HEK293 (cell line): Measurements from ENCODE around the gene RYR2.

ENCODE experiments used
- CTCF ChIA-PET: fragments of 350-600 bp; formaldehyde crosslinking; extraction: SDS; loops from one replicate; lab custom pipeline; 2021; ENCODE audit warnings: antibody characterized with exemption; lab: Yijun Ruan, JAX
- POLR2A ChIA-PET: fragments of 300-600 bp; formaldehyde crosslinking; extraction: SDS; loops from one replicate; lab custom pipeline; 2020; ENCODE audit warnings: antibody characterized with exemption, inconsistent platforms; lab: Yijun Ruan, JAX
- H3K27ac ChIP-seq: fragments of 200-500 bp; sonication (Bioruptor generic); 2 replicates; pipeline ENCODE4 v1.5.1; 2014; ENCODE audit warnings: low read depth, low read length, control low read depth, inconsistent platforms; ENCODE audit errors: extremely low read depth
- H3K36me3 ChIP-seq, 2 experiments: fragments of 200-500 bp in 1 of 2; sonication (Bioruptor generic) in 1 of 2; 1 replicate in 1 of 2; 2 replicates in 1 of 2; pipeline ENCODE4 v1.5.1; 2014 to 2017; ENCODE audit warnings: inconsistent platforms in 2 of 2, low read length in 2 of 2; ENCODE audit not compliant: control insufficient read depth in 2 of 2, insufficient read depth in 1 of 2
- H3K4me1 ChIP-seq: fragments of 200-500 bp; sonication (Bioruptor generic); 2 replicates; pipeline ENCODE4 v1.5.1; 2014; ENCODE audit warnings: mild to moderate bottlenecking, low read length, inconsistent platforms; ENCODE audit not compliant: control insufficient read depth, insufficient read depth
- H3K4me3 ChIP-seq: 2 replicates; pipeline ENCODE4 v1.5.1; 2011; ENCODE audit warnings: low read depth, mild to moderate bottlenecking, control low read depth, low read length, moderate library complexity
- H3K9me3 ChIP-seq: fragments of 200-500 bp; sonication (Bioruptor generic); 2 replicates; pipeline ENCODE4 v1.5.1; 2014; ENCODE audit warnings: low read depth, low read length, inconsistent platforms; ENCODE audit not compliant: control insufficient read depth, insufficient read depth
- FEZF1 ChIP-seq: fragments of 450-650 bp; formaldehyde crosslinking; IDR thresholded peaks from 2 replicates; pipeline ENCODE4 v1.5.1; 2016; ENCODE audit warnings: missing biosample characterization, missing genetic modification characterization
- KLF7 ChIP-seq: fragments of 450-650 bp; formaldehyde crosslinking; IDR thresholded peaks from 2 replicates; pipeline ENCODE4 v1.5.1; 2016; ENCODE audit warnings: missing biosample characterization, missing genetic modification characterization, borderline replicate concordance
- KLF8 ChIP-seq: fragments of 450-650 bp; formaldehyde crosslinking; IDR thresholded peaks from 2 replicates; pipeline ENCODE4 v1.5.1; 2016; ENCODE audit warnings: missing biosample characterization, missing genetic modification characterization
- ZBTB1 ChIP-seq: fragments of 450-650 bp; formaldehyde crosslinking; IDR thresholded peaks from 2 replicates; pipeline ENCODE4 v1.5.1; 2016; ENCODE audit warnings: missing biosample characterization, missing genetic modification characterization
- ZBTB21 ChIP-seq: fragments of 450-650 bp; formaldehyde crosslinking; IDR thresholded peaks from 2 replicates; pipeline ENCODE4 v1.5.1; 2017; ENCODE audit warnings: missing biosample characterization, missing genetic modification characterization
- ZBTB7A ChIP-seq: fragments of 450-650 bp; formaldehyde crosslinking; IDR thresholded peaks from 2 replicates; pipeline ENCODE4 v1.5.1; 2016; ENCODE audit warnings: low read depth, missing biosample characterization, missing genetic modification characterization
- ZBTB8A ChIP-seq: fragments of 450-650 bp; formaldehyde crosslinking; IDR thresholded peaks from 2 replicates; pipeline ENCODE4 v1.5.1; 2016; ENCODE audit warnings: missing biosample characterization, missing genetic modification characterization
- ZNF10 ChIP-seq: fragments of 450-650 bp; formaldehyde crosslinking; IDR thresholded peaks from 2 replicates; pipeline ENCODE4 v1.5.1; 2017; ENCODE audit warnings: missing biosample characterization, missing genetic modification characterization
- ZNF223 ChIP-seq: fragments of 450-650 bp; formaldehyde crosslinking; IDR thresholded peaks from 2 replicates; pipeline ENCODE4 v1.5.1; 2016; ENCODE audit warnings: missing biosample characterization, missing genetic modification characterization
- ZNF24 ChIP-seq: fragments of 450-650 bp; formaldehyde crosslinking; IDR thresholded peaks from 2 replicates; pipeline ENCODE4 v1.5.1; 2016; ENCODE audit warnings: missing biosample characterization, missing genetic modification characterization
- ZNF394 ChIP-seq: fragments of 450-650 bp; formaldehyde crosslinking; IDR thresholded peaks from 2 replicates; pipeline ENCODE4 v1.5.1; 2016; ENCODE audit warnings: missing biosample characterization, missing genetic modification characterization, mild to moderate bottlenecking, moderate library complexity, borderline replicate concordance
- ZNF560 ChIP-seq: fragments of 450-650 bp; formaldehyde crosslinking; IDR thresholded peaks from 2 replicates; pipeline ENCODE4 v1.5.1; 2017; ENCODE audit warnings: missing biosample characterization, missing genetic modification characterization, borderline replicate concordance
- ZNF571 ChIP-seq: fragments of 450-650 bp; formaldehyde crosslinking; IDR thresholded peaks from 2 replicates; pipeline ENCODE4 v1.5.0; 2017; ENCODE audit warnings: missing biosample characterization, missing genetic modification characterization
- ZNF585B ChIP-seq: fragments of 450-650 bp; formaldehyde crosslinking; IDR thresholded peaks from 2 replicates; pipeline ENCODE4 v1.5.1; 2016; ENCODE audit warnings: missing biosample characterization, missing genetic modification characterization
- ZNF623 ChIP-seq: fragments of 450-650 bp; formaldehyde crosslinking; IDR thresholded peaks from 2 replicates; pipeline ENCODE4 v1.5.1; 2016; ENCODE audit warnings: missing biosample characterization, missing genetic modification characterization
- ZNF701 ChIP-seq: fragments of 450-650 bp; formaldehyde crosslinking; IDR thresholded peaks from 2 replicates; pipeline ENCODE4 v1.5.1; 2016; ENCODE audit warnings: missing biosample characterization, missing genetic modification characterization
- ZNF837 ChIP-seq: fragments of 450-650 bp; formaldehyde crosslinking; IDR thresholded peaks from 2 replicates; pipeline ENCODE4 v1.5.1; 2016; ENCODE audit warnings: missing biosample characterization, missing genetic modification characterization
- ZSCAN16 ChIP-seq: fragments of 450-650 bp; formaldehyde crosslinking; IDR thresholded peaks from 2 replicates; pipeline ENCODE4 v1.5.1; 2016; ENCODE audit warnings: missing biosample characterization, missing genetic modification characterization
- TF ChIP-seq, protein P1 (sequence below): fragments of 450-650 bp; formaldehyde crosslinking; IDR thresholded peaks from 2 replicates; pipeline ENCODE4 v1.5.1; 2017; ENCODE audit warnings: missing biosample characterization, mild to moderate bottlenecking, missing genetic modification characterization, moderate library complexity
- TF ChIP-seq, protein P2 (sequence below): fragments of 450-650 bp; formaldehyde crosslinking; IDR thresholded peaks from 2 replicates; pipeline ENCODE4 v1.5.1; 2016; ENCODE audit warnings: missing biosample characterization, missing genetic modification characterization
- TF ChIP-seq, protein P3 (sequence below): fragments of 450-650 bp; formaldehyde crosslinking; IDR thresholded peaks from 2 replicates; pipeline ENCODE4 v1.5.1; 2016; ENCODE audit warnings: missing biosample characterization, missing genetic modification characterization
- TF ChIP-seq, protein P4 (sequence below): fragments of 450-650 bp; formaldehyde crosslinking; IDR thresholded peaks from 2 replicates; pipeline ENCODE4 v1.5.1; 2016; ENCODE audit warnings: missing biosample characterization, missing genetic modification characterization
- TF ChIP-seq, protein P5 (sequence below): fragments of 450-650 bp; formaldehyde crosslinking; IDR thresholded peaks from 2 replicates; pipeline ENCODE4 v1.5.1; 2016; ENCODE audit warnings: missing biosample characterization, missing genetic modification characterization

Gene RYR2

DNA sequence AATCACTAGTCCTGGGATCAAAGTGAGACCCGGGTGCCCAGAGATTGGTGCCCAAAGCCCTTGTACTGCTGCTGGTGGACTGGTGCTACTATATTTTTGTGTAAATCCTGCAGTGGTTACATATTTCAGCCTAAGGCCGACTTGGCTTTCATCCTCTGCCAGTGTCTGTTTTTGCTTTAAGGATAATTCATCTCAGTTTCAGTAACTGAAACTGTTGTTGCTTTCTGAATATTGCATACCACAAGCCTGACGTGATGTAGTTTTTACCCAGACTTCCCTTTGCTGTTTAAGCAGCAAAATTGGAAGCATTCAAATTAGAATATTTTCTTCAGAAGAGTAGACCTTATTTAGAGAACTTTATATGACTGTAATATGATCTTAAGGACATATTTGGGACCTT is 341.8 kb downstream of the RYR2 start:
- CTCF ChIA-PET, result no interaction called here
- no peak overlapping the region for H3K4me3 ChIP-seq
- TF ChIP-seq ZNF24, result no peak
- TF ChIP-seq FEZF1 (tag by site-specific recombination), result no peak
- TF ChIP-seq ZBTB7A (tag by site-specific recombination), result no peak
- TF ChIP-seq ZNF223 (tag by site-specific recombination), result no peak
- TF ChIP-seq, protein P1, sequence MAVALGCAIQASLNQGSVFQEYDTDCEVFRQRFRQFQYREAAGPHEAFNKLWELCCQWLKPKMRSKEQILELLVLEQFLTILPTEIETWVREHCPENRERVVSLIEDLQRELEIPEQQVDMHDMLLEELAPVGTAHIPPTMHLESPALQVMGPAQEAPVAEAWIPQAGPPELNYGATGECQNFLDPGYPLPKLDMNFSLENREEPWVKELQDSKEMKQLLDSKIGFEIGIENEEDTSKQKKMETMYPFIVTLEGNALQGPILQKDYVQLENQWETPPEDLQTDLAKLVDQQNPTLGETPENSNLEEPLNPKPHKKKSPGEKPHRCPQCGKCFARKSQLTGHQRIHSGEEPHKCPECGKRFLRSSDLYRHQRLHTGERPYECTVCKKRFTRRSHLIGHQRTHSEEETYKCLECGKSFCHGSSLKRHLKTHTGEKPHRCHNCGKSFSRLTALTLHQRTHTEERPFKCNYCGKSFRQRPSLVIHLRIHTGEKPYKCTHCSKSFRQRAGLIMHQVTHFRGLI (tag by site-specific recombination), result no peak
- TF ChIP-seq, all 188 proteins: peak for 0
- Histone ChIP-seq H3K4me1 (no peaks in the 10 kb centered on the region), H3K36me3 (no peaks in the 10 kb centered on the region), H3K9me3 (no peaks in the 10 kb centered on the region), H3K27ac (no peak overlapping the region)
- POLR2A ChIA-PET, result interaction anchor here (0.8 kb wide), 1 partner anchor 342 kb away, joined by 3 read pairs; the partner anchor contains the start of gene RYR2

DNA sequence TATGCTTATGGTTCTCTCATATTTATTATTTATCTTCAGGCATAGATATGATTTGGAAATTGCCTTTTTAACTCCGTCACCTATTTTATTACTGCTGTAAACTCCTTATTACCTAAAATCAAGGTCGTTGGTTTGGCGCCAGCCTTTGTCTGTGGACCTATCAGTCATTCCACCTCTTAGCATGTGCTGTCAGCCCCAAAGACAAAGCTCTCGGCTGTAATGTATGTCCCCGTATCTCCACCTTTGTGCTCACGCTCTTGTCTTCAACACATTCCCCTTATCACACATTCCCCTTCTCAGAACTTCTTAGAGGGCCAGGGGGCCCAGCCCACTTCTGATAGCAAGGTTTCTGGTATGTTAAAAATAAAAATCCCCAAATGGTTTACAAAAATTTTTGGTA is 342.2 kb downstream of the RYR2 start:
- H3K36me3 ChIP-seq, result no peaks in the 10 kb centered on the region
- ChIA-PET POLR2A (interaction anchor here (0.8 kb wide), 1 partner anchor 343 kb away, joined by 3 read pairs; the partner anchor contains the start of gene RYR2), CTCF (no interaction called here)
- H3K27ac ChIP-seq, result no peak overlapping the region
- no peaks in the 10 kb centered on the region for H3K9me3 ChIP-seq
- TF ChIP-seq, protein P2, sequence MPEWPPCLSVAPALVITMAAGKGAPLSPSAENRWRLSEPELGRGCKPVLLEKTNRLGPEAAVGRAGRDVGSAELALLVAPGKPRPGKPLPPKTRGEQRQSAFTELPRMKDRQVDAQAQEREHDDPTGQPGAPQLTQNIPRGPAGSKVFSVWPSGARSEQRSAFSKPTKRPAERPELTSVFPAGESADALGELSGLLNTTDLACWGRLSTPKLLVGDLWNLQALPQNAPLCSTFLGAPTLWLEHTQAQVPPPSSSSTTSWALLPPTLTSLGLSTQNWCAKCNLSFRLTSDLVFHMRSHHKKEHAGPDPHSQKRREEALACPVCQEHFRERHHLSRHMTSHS (tag by site-specific recombination), result no peak
- TF ChIP-seq ZNF394, result no peak
- no peak for TF ChIP-seq ZNF837 (tag by site-specific recombination)
- TF ChIP-seq ZBTB1 (tag by site-specific recombination), result no peak
- no peak for TF ChIP-seq ZNF571
- no peak for TF ChIP-seq ZBTB21 (tag by site-specific recombination)
- TF ChIP-seq, protein P3, sequence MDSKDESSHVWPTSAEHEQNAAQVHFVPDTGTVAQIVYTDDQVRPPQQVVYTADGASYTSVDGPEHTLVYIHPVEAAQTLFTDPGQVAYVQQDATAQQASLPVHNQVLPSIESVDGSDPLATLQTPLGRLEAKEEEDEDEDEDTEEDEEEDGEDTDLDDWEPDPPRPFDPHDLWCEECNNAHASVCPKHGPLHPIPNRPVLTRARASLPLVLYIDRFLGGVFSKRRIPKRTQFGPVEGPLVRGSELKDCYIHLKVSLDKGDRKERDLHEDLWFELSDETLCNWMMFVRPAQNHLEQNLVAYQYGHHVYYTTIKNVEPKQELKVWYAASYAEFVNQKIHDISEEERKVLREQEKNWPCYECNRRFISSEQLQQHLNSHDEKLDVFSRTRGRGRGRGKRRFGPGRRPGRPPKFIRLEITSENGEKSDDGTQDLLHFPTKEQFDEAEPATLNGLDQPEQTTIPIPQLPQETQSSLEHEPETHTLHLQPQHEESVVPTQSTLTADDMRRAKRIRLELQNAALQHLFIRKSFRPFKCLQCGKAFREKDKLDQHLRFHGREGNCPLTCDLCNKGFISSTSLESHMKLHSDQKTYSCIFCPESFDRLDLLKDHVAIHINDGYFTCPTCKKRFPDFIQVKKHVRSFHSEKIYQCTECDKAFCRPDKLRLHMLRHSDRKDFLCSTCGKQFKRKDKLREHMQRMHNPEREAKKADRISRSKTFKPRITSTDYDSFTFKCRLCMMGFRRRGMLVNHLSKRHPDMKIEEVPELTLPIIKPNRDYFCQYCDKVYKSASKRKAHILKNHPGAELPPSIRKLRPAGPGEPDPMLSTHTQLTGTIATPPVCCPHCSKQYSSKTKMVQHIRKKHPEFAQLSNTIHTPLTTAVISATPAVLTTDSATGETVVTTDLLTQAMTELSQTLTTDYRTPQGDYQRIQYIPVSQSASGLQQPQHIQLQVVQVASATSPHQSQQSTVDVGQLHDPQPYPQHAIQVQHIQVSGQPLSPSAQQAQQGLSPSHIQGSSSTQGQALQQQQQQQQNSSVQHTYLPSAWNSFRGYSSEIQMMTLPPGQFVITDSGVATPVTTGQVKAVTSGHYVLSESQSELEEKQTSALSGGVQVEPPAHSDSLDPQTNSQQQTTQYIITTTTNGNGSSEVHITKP (tag by site-specific recombination), result no peak
- TF ChIP-seq ZNF623 (tag by site-specific recombination), result no peak
- TF ChIP-seq, protein P4, sequence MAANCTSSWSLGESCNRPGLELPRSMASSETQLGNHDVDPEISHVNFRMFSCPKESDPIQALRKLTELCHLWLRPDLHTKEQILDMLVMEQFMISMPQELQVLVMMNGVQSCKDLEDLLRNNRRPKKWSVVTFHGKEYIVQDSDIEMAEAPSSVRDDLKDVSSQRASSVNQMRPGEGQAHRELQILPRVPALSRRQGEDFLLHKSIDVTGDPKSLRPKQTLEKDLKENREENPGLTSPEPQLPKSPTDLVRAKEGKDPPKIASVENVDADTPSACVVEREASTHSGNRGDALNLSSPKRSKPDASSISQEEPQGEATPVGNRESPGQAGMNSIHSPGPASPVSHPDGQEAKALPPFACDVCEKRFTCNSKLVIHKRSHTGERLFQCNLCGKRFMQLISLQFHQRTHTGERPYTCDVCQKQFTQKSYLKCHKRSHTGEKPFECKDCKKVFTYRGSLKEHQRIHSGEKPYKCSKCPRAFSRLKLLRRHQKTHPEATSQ (tag by site-specific recombination), result no peak
- TF ChIP-seq, protein P5, sequence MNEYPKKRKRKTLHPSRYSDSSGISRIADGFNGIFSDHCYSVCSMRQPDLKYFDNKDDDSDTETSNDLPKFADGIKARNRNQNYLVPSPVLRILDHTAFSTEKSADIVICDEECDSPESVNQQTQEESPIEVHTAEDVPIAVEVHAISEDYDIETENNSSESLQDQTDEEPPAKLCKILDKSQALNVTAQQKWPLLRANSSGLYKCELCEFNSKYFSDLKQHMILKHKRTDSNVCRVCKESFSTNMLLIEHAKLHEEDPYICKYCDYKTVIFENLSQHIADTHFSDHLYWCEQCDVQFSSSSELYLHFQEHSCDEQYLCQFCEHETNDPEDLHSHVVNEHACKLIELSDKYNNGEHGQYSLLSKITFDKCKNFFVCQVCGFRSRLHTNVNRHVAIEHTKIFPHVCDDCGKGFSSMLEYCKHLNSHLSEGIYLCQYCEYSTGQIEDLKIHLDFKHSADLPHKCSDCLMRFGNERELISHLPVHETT (tag by site-specific recombination), result no peak
- no peak for TF ChIP-seq ZNF585B (tag by site-specific recombination)
- no peak for TF ChIP-seq ZSCAN16 (tag by site-specific recombination)
- TF ChIP-seq ZBTB8A (tag by site-specific recombination), result no peak
- no peak for TF ChIP-seq ZNF560
- TF ChIP-seq ZBTB7A (tag by site-specific recombination), result no peak
- no peak for TF ChIP-seq KLF7 (tag by site-specific recombination)
- no peak for TF ChIP-seq KLF8 (tag by site-specific recombination)
- no peak for TF ChIP-seq ZNF10
- no peak for TF ChIP-seq ZNF701 (tag by site-specific recombination)
- H3K4me3 ChIP-seq, result no peak overlapping the region
- H3K4me1 ChIP-seq, result no peaks in the 10 kb centered on the region
